C4-2B (cell line): ENCODE data around the gene LRRC23.

ENCODE experiments used
- ZFX ChIP-seq: fragments of 450-650 bp; IDR thresholded peaks from 2 replicates; pipeline ENCODE4 v1.6.1; 2017
- TF ChIP-seq, protein P1 (sequence below): fragments of 450-650 bp; conservative IDR thresholded peaks from 2 replicates; pipeline ENCODE4 v1.5.1; 2017; ENCODE audit warnings: mild to moderate bottlenecking

DNA sequence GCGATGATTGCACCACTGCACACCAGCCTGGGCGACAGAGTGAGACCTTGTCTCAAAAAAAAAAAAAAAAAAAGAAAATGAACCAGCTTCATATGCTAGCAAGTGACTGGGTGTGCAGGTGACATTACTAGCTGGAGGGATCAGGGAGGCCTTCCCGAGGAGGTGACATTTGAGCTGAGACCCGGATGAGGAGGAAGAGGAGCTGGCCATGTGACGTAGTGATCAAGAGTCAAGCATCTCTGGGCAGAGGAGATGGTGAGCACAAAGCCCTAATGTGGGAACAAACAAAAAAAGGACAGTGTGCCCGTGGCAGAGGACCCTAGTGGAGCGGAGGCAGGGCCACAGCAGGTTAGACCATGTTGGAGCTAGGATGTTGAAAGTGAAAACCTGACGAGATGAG is 43.0 kb downstream of the LRRC23 start:
- TF ChIP-seq, protein P1, sequence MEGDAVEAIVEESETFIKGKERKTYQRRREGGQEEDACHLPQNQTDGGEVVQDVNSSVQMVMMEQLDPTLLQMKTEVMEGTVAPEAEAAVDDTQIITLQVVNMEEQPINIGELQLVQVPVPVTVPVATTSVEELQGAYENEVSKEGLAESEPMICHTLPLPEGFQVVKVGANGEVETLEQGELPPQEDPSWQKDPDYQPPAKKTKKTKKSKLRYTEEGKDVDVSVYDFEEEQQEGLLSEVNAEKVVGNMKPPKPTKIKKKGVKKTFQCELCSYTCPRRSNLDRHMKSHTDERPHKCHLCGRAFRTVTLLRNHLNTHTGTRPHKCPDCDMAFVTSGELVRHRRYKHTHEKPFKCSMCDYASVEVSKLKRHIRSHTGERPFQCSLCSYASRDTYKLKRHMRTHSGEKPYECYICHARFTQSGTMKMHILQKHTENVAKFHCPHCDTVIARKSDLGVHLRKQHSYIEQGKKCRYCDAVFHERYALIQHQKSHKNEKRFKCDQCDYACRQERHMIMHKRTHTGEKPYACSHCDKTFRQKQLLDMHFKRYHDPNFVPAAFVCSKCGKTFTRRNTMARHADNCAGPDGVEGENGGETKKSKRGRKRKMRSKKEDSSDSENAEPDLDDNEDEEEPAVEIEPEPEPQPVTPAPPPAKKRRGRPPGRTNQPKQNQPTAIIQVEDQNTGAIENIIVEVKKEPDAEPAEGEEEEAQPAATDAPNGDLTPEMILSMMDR, result no peak
- no peak for TF ChIP-seq ZFX
